HL-60 (cell line): ENCODE measurements around the gene COL28A1.
"Not testable (repeated sequence)": the region's sequence is repeated elsewhere in the genome, so short reads cannot be mapped to it uniquely, and the experiment has no call there.

Experiments used
- DNase-seq, 2 experiments: peaks; one replicate each; pipeline ENCODE4 v3.0.0-alpha.2; 2010 to 2020; ENCODE audit warnings: low read depth in 1 of 2, low spot score in 1 of 2
- H3K27ac ChIP-seq: fragments of 250-450 bp; sonication (Bioruptor Pico); replicated peaks from 2 replicates; pipeline ENCODE4 v1.5.1; 2020; ENCODE audit warnings: mild to moderate bottlenecking, moderate library complexity
- H3K27me3 ChIP-seq: fragments of 250-450 bp; sonication (Bioruptor Pico); 2 replicates; pipeline ENCODE4 v1.5.1; 2021; ENCODE audit warnings: mild to moderate bottlenecking, moderate library complexity; ENCODE audit not compliant: insufficient read depth, poor library complexity, severe bottlenecking
- H3K4me3 ChIP-seq: replicated peaks from 2 replicates; pipeline ENCODE4 v1.5.1; 2011; ENCODE audit warnings: mild to moderate bottlenecking, control low read depth, low read length; ENCODE audit not compliant: insufficient read depth
- CTCF ChIP-seq: IDR thresholded peaks from one replicate; pipeline ENCODE4 v1.5.1; 2011; ENCODE audit warnings: low read length, control low read depth, inconsistent platforms; ENCODE audit not compliant: insufficient read depth
- GABPA ChIP-seq: IDR thresholded peaks from 2 replicates; pipeline ENCODE4 v1.6.1; 2012; ENCODE audit warnings: low read depth
- POLR2AphosphoS5 ChIP-seq: IDR thresholded peaks from 2 replicates; pipeline ENCODE4 v1.6.1; 2012; ENCODE audit warnings: low read depth
- REST ChIP-seq: IDR thresholded peaks from 2 replicates; pipeline ENCODE4 v1.6.1; 2012; ENCODE audit warnings: low read depth; ENCODE audit not compliant: insufficient replicate concordance
- SPI1 ChIP-seq: IDR thresholded peaks from 2 replicates; pipeline ENCODE4 v1.6.1; 2012; ENCODE audit warnings: low read depth, mild to moderate bottlenecking, borderline replicate concordance

Gene COL28A1

GRCh38 chr7:7474436-7474835 lies 61.2 kb downstream of the COL28A1 start:
- no peaks in the 10 kb centered on the region for H3K27me3 ChIP-seq
- no peak overlapping the region for H3K27ac ChIP-seq
- no peak for DNase-seq
- TF ChIP-seq GABPA (no peak), CTCF (no peak), SPI1 (no peak), POLR2AphosphoS5 (no peak), REST (no peak)
- no peak overlapping the region for H3K4me3 ChIP-seq

DNA sequence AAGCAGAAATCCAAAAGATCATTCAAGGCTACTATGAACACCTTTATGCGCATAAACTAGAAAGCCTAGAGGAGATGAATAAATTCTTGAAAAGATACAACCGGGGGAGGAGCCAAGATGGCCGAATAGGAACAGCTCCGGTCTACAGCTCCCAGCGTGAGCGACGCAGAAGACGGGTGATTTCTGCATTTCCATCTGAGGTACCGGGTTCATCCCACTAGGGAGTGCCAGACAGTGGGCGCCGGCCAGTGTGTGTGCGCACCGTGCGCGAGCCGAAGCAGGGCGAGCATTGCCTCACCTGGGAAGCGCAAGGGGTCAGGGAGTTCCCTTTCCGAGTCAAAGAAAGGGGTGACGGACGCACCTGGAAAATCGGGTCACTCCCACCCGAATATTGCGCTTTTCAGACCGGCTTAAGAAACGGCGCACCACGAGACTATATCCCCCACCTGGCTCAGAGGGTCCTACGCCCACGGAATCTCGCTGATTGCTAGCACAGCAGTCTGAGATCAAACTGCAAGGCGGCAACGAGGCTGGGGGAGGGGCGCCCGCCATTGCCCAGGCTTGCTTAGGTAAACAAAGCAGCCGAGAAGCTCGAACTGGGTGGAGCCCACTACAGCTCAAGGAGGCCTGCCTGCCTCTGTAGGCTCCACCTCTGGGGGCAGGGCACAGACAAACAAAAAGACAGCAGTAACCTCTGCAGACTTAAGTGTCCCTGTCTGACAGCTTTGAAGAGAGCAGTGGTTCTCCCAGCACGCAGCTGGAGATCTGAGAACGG lies 70.5 kb downstream of the COL28A1 start:
- H3K4me3 ChIP-seq, H3K27ac ChIP-seq, DNase-seq, H3K27me3 ChIP-seq: not testable (repeated sequence)

DNA sequence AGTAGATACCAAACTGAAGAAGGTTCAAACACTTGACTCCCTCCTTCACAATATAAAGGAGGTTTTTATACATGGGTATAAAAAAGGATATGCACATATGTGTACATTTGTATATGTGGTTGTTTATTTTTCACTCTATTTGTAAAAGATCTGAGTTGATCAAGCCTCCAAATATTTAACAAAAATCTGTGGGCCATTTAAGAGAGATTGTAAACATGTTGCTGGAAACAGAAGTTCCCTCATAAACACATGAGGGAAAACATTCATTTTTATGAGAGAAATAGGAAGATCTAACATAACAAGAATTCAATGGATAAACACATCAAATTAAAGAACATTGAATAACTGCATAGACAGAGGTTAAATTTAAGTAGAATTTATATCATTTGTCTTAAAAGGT lies 81.7 kb downstream of the COL28A1 start:
- no peak overlapping the region for H3K4me3 ChIP-seq
- H3K27me3 ChIP-seq, result no peaks in the 10 kb centered on the region
- no peak for DNase-seq
- H3K27ac ChIP-seq, result no peak overlapping the region
- no peak for TF ChIP-seq CTCF
- no peak for TF ChIP-seq GABPA

DNA sequence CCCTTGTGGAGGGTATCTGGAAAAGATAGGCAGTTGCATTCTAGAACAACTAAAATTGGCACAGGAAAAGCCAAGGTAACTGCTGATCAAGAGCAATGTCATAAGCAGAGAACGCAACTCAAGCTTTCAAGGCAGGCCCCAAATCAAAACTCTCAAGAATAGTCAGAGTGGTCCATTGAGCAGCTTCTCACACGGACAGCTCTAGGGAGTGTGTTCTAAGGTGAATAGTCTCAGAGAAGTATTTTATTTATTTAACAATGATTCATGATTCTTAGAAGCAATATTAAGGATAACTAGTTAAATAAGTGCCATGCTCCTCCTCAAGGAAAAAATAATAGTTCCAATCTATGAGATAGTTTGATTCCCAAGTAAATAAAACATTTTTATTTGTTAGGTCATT lies 83.0 kb downstream of the COL28A1 start:
- Histone ChIP-seq H3K27ac (no peak overlapping the region), H3K27me3 (no peaks in the 10 kb centered on the region), H3K4me3 (no peak overlapping the region)
- DNase-seq, result no peak
- TF ChIP-seq POLR2AphosphoS5, result no peak
- TF ChIP-seq CTCF, result no peak
- no peak for TF ChIP-seq GABPA
- no peak for TF ChIP-seq REST
- no peak for TF ChIP-seq SPI1
